KMS-11 (cell line): ENCODE data around the gene PLPP3.

Source experiments
- H2AFZ ChIP-seq: fragments of 200-600 bp; sonication (generic); 2 replicates; pipeline ENCODE4 v1.6.1; 2016; ENCODE audit warnings: antibody characterized with exemption, mixed run types, low read depth
- H3K27ac ChIP-seq: fragments of 200-600 bp; sonication (generic); 2 replicates; pipeline ENCODE4 v1.6.1; 2016; ENCODE audit warnings: mild to moderate bottlenecking, mixed run types
- H3K27me3 ChIP-seq: fragments of 200-600 bp; sonication (generic); 2 replicates; pipeline ENCODE4 v1.6.1; 2017; ENCODE audit warnings: mild to moderate bottlenecking, low read depth, mixed run types, moderate library complexity; ENCODE audit not compliant: insufficient read depth
- H3K36me3 ChIP-seq: fragments of 200-600 bp; sonication (generic); 2 replicates; pipeline ENCODE4 v1.6.1; 2017; ENCODE audit warnings: mild to moderate bottlenecking, mixed run types; ENCODE audit not compliant: insufficient read depth
- H3K4me1 ChIP-seq: fragments of 200-600 bp; sonication (generic); 2 replicates; pipeline ENCODE4 v1.6.1; 2016; ENCODE audit warnings: mild to moderate bottlenecking, low read depth, mixed run types; ENCODE audit not compliant: poor library complexity, severe bottlenecking
- H3K4me2 ChIP-seq: fragments of 200-600 bp; sonication (generic); 2 replicates; pipeline ENCODE4 v1.7.0; 2016; ENCODE audit warnings: mild to moderate bottlenecking, mixed run types
- H3K4me3 ChIP-seq: fragments of 200-600 bp; sonication (generic); IDR thresholded peaks from 2 replicates; pipeline ENCODE4 v1.6.1; 2017; ENCODE audit warnings: low read depth, low read length, mixed read lengths; ENCODE audit not compliant: insufficient read depth
- H3K79me2 ChIP-seq: fragments of 200-600 bp; sonication (generic); 2 replicates; pipeline ENCODE4 v1.6.1; 2016; ENCODE audit warnings: low read depth, mixed run types; ENCODE audit not compliant: insufficient read depth
- H3K9ac ChIP-seq: fragments of 200-600 bp; sonication (generic); 2 replicates; pipeline ENCODE4 v1.6.1; 2016; ENCODE audit warnings: mild to moderate bottlenecking, mixed run types
- H4K20me1 ChIP-seq: fragments of 200-600 bp; sonication (generic); 2 replicates; pipeline ENCODE4 v1.6.1; 2016; ENCODE audit warnings: mild to moderate bottlenecking, mixed run types; ENCODE audit not compliant: insufficient read depth
- TF ChIP-seq, protein P1 (sequence below): fragments of 200-600 bp; sonication (generic); conservative IDR thresholded peaks from 2 replicates; pipeline ENCODE4 v1.6.1; 2017; ENCODE audit warnings: low read depth, mild to moderate bottlenecking, antibody characterized with exemption, low read length, moderate library complexity, mixed read lengths

Gene PLPP3

DNA sequence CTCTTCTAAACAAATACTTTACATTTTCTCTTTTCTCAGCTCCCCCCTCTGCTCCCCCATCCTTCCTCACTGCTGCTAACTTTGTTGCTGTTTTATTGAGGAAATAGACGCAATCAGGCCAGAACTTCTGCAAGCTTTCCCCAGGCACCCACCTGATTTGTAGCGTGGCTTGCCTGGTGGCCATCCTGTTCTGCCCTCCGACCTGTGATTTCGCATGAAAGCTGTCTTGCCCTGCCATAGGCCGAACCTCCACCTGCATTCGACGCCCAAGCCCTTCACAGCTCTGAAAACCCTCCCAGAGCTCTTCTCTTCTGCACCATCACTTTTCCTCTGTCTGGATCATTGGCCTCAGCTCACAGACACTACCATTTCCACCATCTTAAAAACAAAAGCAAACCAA is 100.6 kb downstream of the PLPP3 start:
- H4K20me1 ChIP-seq: no peaks in the 10 kb centered on the region
- no peak overlapping the region for H2AFZ ChIP-seq
- H3K4me2 ChIP-seq: no peak overlapping the region
- no peaks in the 10 kb centered on the region for H3K79me2 ChIP-seq
- H3K4me1 ChIP-seq: no peaks in the 10 kb centered on the region
- H3K9ac ChIP-seq: no peak overlapping the region
- H3K36me3 ChIP-seq: no peaks in the 10 kb centered on the region
- H3K27me3 ChIP-seq: no peaks in the 10 kb centered on the region
- TF ChIP-seq, protein P1, sequence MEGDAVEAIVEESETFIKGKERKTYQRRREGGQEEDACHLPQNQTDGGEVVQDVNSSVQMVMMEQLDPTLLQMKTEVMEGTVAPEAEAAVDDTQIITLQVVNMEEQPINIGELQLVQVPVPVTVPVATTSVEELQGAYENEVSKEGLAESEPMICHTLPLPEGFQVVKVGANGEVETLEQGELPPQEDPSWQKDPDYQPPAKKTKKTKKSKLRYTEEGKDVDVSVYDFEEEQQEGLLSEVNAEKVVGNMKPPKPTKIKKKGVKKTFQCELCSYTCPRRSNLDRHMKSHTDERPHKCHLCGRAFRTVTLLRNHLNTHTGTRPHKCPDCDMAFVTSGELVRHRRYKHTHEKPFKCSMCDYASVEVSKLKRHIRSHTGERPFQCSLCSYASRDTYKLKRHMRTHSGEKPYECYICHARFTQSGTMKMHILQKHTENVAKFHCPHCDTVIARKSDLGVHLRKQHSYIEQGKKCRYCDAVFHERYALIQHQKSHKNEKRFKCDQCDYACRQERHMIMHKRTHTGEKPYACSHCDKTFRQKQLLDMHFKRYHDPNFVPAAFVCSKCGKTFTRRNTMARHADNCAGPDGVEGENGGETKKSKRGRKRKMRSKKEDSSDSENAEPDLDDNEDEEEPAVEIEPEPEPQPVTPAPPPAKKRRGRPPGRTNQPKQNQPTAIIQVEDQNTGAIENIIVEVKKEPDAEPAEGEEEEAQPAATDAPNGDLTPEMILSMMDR: no peak
- no peak overlapping the region for H3K27ac ChIP-seq
- no peak overlapping the region for H3K4me3 ChIP-seq

DNA sequence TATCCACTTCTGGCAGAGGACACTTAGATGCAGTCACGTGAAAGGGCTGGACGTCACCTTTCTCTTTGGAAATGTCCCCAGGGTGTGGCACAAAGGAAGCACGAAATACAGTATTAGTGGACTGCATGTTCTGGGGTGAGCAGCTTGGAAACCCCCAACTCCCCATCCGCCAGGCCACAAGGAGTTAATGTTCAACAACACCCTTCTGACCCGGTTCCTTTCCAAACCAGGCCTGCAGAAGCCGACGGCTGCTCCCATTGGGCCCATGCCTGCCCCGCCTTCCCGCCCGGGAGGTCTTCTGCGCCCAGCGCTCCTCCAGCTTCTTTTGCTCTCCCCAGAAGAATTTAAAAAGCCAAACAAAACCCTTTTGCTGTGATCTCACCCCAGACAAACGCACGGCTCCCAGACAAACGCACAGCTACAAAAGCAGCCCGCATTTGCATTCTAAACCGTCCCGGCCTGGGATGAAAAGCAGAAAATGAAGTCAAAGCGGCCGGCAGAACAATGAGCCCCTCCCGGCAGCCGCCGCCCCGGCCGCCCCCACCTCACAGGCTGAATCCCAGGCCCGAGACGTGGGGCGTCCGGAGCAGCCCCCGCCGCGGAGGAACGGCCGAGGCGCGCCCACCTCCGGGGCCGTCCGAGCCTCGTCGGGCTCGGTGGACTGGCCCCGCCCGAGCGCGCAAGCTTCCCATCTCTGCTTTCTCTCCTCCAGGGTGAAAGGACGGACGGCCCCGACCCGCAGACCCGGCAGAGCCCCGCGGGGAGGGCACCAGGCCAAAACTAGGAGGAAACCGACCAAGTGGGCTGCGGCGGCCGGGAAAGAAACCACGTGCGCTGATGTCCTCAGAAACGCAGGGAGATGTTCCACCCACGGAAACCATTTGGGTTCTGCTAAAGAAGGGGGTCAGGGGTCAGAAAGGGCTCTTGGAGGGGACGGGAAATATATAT is 101.9 kb downstream of the PLPP3 start:
- Histone ChIP-seq H3K4me3 (no peak overlapping the region), H3K4me2 (no peak overlapping the region), H3K27ac (no peak overlapping the region), H3K79me2 (no peaks in the 10 kb centered on the region), H3K9ac (no peak overlapping the region), H4K20me1 (no peaks in the 10 kb centered on the region), H2AFZ (no peak overlapping the region), H3K27me3 (no peaks in the 10 kb centered on the region), H3K36me3 (no peaks in the 10 kb centered on the region), H3K4me1 (no peaks in the 10 kb centered on the region)
- TF ChIP-seq, protein P1: no peak

DNA sequence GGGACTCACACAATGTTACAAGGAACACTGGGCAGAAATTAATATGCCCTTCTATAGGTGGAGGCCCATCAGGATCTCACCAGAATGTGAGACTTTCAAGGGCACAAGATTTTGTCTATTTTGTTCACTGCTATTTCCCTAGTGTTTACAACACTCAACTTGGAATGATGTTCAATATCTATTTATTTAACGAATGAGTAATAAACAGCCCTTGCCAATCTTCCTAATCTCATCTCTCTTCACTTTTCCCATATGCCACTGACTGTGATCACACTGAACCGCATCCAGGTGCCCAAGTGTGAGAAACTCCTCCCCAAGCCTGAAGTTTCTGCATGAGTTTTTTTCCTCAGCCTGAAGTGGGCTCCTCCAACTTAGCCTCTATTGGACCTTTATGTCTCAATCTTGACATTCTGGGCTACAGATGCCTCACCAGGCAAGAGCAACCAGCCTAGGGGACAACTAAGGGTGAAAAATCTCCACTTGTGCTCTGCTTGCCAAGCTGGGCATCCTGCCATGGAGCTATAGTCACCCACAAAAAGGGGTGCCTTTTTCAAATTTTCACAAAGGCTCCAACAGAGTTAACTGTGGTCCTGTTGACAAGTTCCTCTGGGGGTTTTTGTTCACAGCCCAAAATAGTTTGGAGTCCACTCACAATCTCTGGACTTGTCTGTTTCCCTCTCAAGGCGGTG is 105.6 kb downstream of the PLPP3 start:
- no peak overlapping the region for H3K27ac ChIP-seq
- H3K4me1 ChIP-seq: no peaks in the 10 kb centered on the region
- TF ChIP-seq, protein P1: no peak
- no peak overlapping the region for H3K9ac ChIP-seq
- no peaks in the 10 kb centered on the region for H3K79me2 ChIP-seq
- no peak overlapping the region for H3K4me3 ChIP-seq
- H3K4me2 ChIP-seq: no peak overlapping the region
- no peaks in the 10 kb centered on the region for H3K27me3 ChIP-seq
- no peaks in the 10 kb centered on the region for H4K20me1 ChIP-seq
- H3K36me3 ChIP-seq: no peaks in the 10 kb centered on the region
- no peak overlapping the region for H2AFZ ChIP-seq

DNA sequence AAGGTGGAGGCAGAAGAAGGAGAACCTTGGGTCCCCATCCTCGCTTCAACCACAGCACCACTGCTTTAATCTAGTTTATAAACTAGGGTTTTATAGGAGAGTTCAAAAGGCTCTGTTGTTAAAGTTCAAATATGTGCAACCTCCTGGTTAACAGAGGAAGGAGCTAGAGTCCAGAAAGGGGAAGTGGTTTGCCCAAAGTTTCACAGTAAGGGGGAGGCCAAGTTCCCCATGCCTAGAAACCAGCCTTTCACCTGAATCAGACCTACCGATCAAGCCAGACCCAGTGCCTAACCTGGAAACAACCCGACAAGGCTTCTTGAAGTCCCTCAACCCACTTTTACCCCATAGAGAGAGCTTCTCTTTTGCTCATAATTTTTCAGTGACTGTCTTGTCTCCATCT is 106.5 kb downstream of the PLPP3 start:
- Histone ChIP-seq H4K20me1 (no peaks in the 10 kb centered on the region), H3K4me1 (no peaks in the 10 kb centered on the region), H3K79me2 (no peaks in the 10 kb centered on the region), H3K4me2 (no peak overlapping the region), H3K27me3 (no peaks in the 10 kb centered on the region), H2AFZ (no peak overlapping the region), H3K27ac (no peak overlapping the region), H3K36me3 (no peaks in the 10 kb centered on the region), H3K4me3 (no peak overlapping the region), H3K9ac (no peak overlapping the region)
- TF ChIP-seq, protein P1: no peak
